ENCODE results near the gene IGF2BP2. TPM values are rescaled to one million over a fixed set of nuclear protein-coding genes. Genes with fewer than 3 reads are reported as not detected.

Gene IGF2BP2
- total RNA-seq, 1 donor from 2014 or later: 2.9 TPM

DNA sequence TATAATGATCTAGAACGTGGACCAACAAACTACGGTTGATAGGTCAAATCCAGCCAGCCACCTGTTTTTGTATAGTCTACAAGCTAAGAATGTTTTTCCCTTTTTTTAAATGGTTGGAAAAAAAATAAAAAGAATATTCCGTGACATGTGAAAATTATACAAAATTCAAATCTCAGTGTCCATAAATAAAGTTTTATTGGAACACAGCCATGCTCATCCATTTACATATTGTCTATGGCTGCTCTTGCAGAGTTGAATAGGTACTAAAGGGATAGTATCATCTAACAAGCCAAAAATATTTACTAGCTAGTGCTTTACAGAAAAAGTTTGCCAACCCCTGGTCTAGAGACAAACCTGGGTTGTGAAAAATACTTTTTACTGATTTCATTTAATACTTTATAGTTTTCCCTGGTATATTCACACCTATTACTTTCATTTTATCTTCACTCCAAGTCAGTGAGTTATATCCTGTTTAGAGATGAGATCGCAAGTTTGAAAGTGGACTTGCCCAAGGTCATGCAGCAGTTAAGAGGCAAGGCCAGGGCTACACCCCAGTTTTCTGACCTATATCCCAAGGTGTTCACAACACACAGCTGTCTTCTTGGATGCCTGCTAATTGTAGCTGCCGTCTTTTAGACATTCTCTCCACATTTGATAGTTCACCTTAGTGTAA lies 58.4 kb downstream of the IGF2BP2 start:
- intact Hi-C loops (cut with DNase I): no loop called here
- no peaks in the 10 kb centered on the region for H3K27me3 ChIP-seq
- TF ChIP-seq CTCF (IDR thresholded peaks at IDR 0.05): no peak
- DNase-seq (ENCODE audit: low spot score in 2 of 2): no peak
- H3K9me3 ChIP-seq: no peaks in the 10 kb centered on the region
- no peak overlapping the region for H3K27ac ChIP-seq
- no peak overlapping the region for H3K4me3 ChIP-seq
- no peaks in the 10 kb centered on the region for H3K36me3 ChIP-seq
- H3K4me1 ChIP-seq: peaks cover 0 to 2% of the 10 kb centered on the region in 2 donors

GRCh38 chr3:185764980-185765370 lies 59.9 kb downstream of the IGF2BP2 start:
- Histone ChIP-seq H3K27ac (no peak overlapping the region), H3K36me3 (no peaks in the 10 kb centered on the region), H3K4me1 (peaks cover 0 to 2% of the 10 kb centered on the region in 2 donors), H3K4me3 (no peak overlapping the region), H3K27me3 (no peaks in the 10 kb centered on the region), H3K9me3 (no peaks in the 10 kb centered on the region)
- no peak for TF ChIP-seq CTCF (IDR thresholded peaks at IDR 0.05)
- DNase-seq (ENCODE audit: low spot score in 2 of 2): no peak
- intact Hi-C loops (cut with DNase I): no loop called here

- Histone ChIP-seq H3K4me3 (no peak overlapping the region), H3K27me3 (no peaks in the 10 kb centered on the region), H3K36me3 (no peaks in the 10 kb centered on the region), H3K4me1 (peaks cover 0 to 2% of the 10 kb centered on the region in 2 donors), H3K9me3 (no peaks in the 10 kb centered on the region), H3K27ac (no peak overlapping the region)
- intact Hi-C loops (cut with DNase I): no loop called here
- no peak for TF ChIP-seq CTCF (IDR thresholded peaks at IDR 0.05)
- DNase-seq (ENCODE audit: low spot score in 2 of 2): no peak
These were observed 60.5 kb downstream of the IGF2BP2 start for GRCh38 chr3:185764163-185764979.

- no peak for TF ChIP-seq CTCF (IDR thresholded peaks at IDR 0.05)
- Histone ChIP-seq H3K27ac (no peak overlapping the region), H3K27me3 (no peaks in the 10 kb centered on the region), H3K9me3 (no peaks in the 10 kb centered on the region), H3K4me1 (peaks cover 0 to 2% of the 10 kb centered on the region in 2 donors), H3K36me3 (no peaks in the 10 kb centered on the region), H3K4me3 (no peak overlapping the region)
- intact Hi-C loops (cut with DNase I): no loop called here
- no peak for DNase-seq (ENCODE audit: low spot score in 2 of 2)
These were observed 61.4 kb downstream of the IGF2BP2 start for GRCh38 chr3:185763347-185764005.

GRCh38 chr3:185760550-185760949 lies 64.3 kb downstream of the IGF2BP2 start:
- no peaks in the 10 kb centered on the region for H3K9me3 ChIP-seq
- H3K27ac ChIP-seq: no peak overlapping the region
- H3K4me1 ChIP-seq: peaks cover 0 to 2% of the 10 kb centered on the region in 2 donors
- no peaks in the 10 kb centered on the region for H3K36me3 ChIP-seq
- peak overlapping the region in 1 of 2 donors; percentile 32 for H3K4me3 ChIP-seq
- no peak for TF ChIP-seq CTCF (IDR thresholded peaks at IDR 0.05)
- no peaks in the 10 kb centered on the region for H3K27me3 ChIP-seq
- no peak for DNase-seq (ENCODE audit: low spot score in 2 of 2)
- intact Hi-C loops (cut with DNase I): loop anchor here (2.0 kb wide), 1 partner anchor 78 kb away; no protein-coding TSS in a partner anchor
